GM21526 (cell line): ENCODE data around the gene DTWD1.
"Not testable (repeated sequence)": the region's sequence is repeated elsewhere in the genome, so short reads cannot be mapped to it uniquely, and the experiment has no call there.

ENCODE experiments used
- ATAC-seq: cut with Tn5 transposase; IDR thresholded peaks from one replicate; pipeline ENCODE4 v1.9.1; 2021; ENCODE audit warnings: moderate library complexity; ENCODE audit not compliant: unreplicated experiment, low FRiP score

The DTWD1 gene, protein sequence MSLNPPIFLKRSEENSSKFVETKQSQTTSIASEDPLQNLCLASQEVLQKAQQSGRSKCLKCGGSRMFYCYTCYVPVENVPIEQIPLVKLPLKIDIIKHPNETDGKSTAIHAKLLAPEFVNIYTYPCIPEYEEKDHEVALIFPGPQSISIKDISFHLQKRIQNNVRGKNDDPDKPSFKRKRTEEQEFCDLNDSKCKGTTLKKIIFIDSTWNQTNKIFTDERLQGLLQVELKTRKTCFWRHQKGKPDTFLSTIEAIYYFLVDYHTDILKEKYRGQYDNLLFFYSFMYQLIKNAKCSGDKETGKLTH

DNA sequence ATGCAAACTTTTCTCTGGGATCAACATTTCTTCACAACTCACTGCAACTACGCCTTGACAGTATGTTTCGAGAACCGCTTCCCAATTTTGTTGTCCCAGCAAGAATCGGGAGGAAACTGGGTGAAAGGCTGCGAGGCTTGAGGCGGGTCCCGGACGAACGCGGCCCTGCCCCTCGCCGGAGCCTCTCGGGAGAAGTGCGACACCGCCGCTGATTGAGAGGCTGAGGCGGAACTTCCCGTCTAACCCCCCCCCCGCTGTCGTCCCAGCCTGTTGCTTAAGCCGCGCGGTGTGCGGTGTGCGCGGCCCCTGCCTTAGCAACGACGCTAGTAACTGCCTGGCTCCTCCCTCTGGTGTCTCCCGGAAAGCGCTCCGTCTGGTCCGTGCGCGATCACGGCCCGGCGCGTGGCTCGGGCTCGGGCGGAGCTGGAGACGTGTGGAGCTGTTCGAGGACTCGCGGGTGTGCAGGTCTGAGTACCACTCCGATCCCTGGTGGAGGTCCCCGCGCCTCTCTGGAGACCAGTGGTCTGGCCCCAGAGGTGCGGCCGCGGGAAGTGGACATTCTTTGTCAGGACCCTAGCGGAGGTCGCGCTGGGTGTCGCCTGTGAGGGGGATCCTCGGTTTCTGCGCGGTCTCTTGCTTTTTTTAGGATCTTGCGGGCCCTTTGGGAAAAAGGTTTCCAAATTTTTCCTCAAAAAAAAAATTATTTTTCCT lies at the start of gene DTWD1, which contains the start of gene FAM227B:
Gene DTWD1 (plus strand): TSS at position 391 of the 711 bp plus-strand sequence. CDS start 4,120 bp downstream, outside the sequence.
Gene FAM227B (minus strand): TSS at position 161 of the 711 bp plus-strand sequence. CDS start 5,647 bp downstream, outside the sequence.
- ATAC-seq: peak; percentile 97

GRCh38 chr15:49573421-49573820 lies 47.4 kb upstream of the DTWD1 start:
- no peak for ATAC-seq

DNA sequence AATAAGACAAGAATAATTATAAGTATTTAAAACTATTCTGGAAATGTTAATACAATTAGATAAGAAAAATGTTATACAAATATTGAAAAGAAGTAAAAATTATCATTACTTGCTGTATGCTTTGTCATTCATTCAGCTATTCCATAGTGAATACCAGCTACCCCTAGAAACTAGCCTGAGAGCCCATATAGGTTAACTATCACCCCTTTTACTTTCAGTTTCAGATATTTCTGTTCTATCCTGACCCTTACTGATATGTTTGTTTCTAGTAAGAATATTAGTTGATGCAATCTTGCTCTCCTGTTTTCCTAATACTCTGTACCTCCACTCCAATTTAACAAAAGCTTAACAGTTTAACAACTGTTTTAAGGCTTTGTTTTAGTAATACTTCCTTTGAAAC lies 31.8 kb upstream of the DTWD1 start:
- no peak for ATAC-seq

- not testable (repeated sequence) for ATAC-seq
Observed at GRCh38 chr15:49592829-49593316, 28.0 kb upstream of the DTWD1 start.

GRCh38 chr15:49604625-49605409 lies 16.0 kb upstream of the DTWD1 start:
- no peak for ATAC-seq

DNA sequence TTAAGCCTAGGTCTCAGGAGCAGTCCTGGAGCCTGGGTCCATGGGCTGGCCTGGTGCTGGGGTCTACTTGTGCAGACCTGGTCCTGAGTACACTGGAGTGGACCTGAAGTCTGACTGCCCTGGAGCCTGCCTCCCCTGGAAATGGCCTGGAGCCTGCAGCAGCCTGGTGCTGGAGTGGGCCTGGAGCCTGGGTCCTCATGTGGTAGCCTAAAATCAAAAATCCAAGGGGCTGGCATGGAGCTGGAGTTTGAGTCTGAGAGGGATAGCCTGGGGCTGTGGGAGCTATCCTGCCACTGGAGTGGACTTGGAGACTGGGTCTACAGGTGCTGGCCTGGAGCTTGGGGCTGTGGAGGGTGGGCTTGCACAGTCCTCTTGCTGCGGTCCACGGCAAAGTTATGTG lies 15.3 kb upstream of the DTWD1 start:
- ATAC-seq: no peak

DNA sequence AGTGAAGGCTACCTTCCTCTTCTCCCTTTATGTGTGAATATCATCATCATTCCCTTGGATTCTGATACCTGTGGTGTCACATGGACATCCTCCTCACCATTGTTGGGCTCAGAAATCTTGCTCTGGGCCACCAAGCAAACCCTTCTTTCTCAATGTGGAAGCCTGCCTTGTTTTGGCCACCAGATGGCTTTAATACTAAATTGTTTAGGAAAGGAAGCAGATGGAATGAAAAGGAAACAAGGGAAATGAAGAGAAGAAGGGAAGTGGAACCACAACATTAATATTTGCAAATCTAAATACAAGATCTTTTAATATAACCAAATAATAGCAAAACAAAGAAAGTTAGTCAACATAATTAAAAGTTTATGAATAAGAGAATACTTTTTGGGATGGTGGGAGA lies 14.3 kb upstream of the DTWD1 start:
- ATAC-seq: no peak

GRCh38 chr15:49610157-49610918 lies 10.5 kb upstream of the DTWD1 start:
- ATAC-seq: no peak

- not testable (repeated sequence) for ATAC-seq
Observed at GRCh38 chr15:49612240-49612639, 8.6 kb upstream of the DTWD1 start.

GRCh38 chr15:49619226-49619625 lies 1.6 kb upstream of the DTWD1 start:
- no peak for ATAC-seq

DNA sequence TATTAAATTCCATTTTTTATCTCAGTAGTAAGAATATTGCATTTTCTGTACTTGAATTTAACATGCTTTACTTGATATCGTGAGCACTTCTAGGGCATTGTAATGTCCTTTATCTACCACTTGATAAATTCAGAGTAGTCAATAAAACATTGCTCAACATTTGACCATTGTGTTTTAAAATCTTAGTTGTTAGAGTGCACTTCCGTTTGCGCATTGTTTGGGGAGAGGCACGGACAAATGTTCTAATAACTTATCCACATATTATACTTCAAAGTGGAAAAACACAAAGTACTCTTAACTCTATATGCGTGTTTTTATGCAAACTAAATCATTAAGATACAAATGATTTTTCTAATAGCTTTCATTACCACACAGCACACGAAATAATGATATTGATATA lies 649 bp upstream of the DTWD1 start:
- ATAC-seq: no peak

DNA sequence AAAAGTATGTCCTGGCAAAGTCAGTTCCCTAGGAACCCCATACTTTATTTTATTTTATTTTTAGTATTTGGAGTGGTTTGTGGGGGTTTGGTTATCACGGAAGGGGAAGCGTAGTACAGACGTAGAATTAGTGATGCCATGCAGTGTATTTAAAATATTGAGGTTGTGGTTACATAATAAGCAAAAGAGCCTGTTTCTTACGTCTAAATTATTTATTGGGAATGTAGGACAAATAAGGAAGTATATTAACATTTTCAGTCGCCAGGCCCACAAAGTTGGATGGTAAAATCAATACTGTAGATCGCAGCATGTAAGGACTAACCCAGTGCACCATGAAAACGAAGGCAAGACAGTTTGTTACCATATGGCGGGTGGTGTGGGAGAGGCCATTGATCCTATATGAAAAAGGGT lies 558 bp downstream of the DTWD1 start:
- ATAC-seq: no peak

- ATAC-seq: no peak
Observed at GRCh38 chr15:49621887-49622286, 1.0 kb downstream of the DTWD1 start.

- no peak for ATAC-seq
Observed at GRCh38 chr15:49622561-49622960, 1.7 kb downstream of the DTWD1 start.

GRCh38 chr15:49624056-49624455 lies 3.2 kb downstream of the DTWD1 start:
- no peak for ATAC-seq

DNA sequence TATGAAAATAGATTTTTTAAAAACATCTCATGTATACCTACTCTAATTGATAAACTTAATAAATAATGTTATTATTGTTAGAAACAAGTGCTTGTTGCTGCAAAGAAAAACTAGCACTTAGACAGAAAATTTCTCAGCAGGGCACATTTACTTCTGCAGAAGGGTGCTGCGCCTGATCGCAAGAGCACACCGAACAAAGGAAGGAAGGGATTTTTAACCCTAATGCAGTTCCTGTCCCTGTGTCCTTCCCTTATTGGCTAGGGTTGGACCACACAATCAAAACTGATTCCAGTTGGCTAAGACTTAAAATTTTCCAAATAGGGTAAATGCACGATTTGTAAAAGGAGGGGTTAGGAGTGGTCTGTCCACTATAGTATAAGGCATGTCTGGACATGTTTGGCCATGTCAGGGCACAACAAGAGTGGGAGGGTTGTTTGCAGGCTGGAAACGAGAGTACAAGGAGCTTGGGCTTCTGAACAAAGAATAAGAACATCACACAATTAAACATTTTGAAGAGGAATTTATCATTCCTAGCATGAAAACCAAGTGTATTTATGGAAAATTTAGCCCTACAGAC lies 4.7 kb downstream of the DTWD1 start:
- no peak for ATAC-seq

- no peak for ATAC-seq
Observed at GRCh38 chr15:49627407-49627877, 6.6 kb downstream of the DTWD1 start.

- no peak for ATAC-seq
Observed at GRCh38 chr15:49628379-49628778, 7.5 kb downstream of the DTWD1 start.

GRCh38 chr15:49637857-49638256 lies 17.0 kb downstream of the DTWD1 start:
- ATAC-seq: no peak

GRCh38 chr15:49644364-49644794 lies 23.5 kb downstream of the DTWD1 start:
- ATAC-seq: no peak
